GM19328 (cell line): ENCODE results near the gene NCOA7.
"Not testable (repeated sequence)": the region's sequence is repeated elsewhere in the genome, so short reads cannot be mapped to it uniquely, and the experiment has no call there.

Source experiments
- ATAC-seq: cut with Tn5 transposase; IDR thresholded peaks from one replicate; pipeline ENCODE4 v1.9.1; 2021; ENCODE audit warnings: mild to moderate bottlenecking, moderate library complexity; ENCODE audit not compliant: unreplicated experiment

NCOA7 gene

DNA sequence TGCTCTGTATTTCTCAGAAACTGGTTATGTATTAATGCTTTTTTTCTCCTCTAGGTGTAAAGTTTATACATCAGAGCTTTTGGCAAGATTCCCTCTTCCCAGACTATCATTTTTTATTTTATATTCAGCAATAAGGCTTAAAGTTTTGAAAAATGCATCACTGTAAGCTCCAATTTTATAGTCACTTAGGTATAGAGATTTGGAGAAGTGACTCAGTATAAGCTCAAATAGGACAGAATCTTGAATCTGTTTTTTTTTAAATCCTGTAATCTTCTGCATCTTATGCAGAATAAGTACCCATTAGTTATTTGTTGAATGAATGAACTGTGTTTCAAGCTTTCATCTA is 1.0 kb downstream of the NCOA7 start:
- ATAC-seq, result no peak

DNA sequence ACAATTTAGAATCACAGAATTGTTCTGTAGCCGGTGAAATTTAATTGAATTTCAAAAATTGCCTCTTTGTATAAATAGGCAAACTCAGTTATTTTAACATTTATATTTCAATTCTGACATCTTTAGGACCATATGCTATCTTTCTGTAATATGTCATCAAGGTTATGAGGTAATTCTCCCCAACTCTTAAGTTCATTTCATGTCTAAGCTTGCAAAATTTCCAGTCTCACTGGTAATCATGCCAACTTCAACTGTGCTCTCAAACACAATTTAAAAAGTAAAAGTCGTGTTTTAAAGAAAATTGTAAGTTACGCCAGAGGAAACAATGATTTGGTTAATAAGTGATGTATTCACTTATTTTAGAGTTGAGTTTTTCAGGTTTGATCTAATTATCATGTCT is 1.4 kb downstream of the NCOA7 start:
- no peak for ATAC-seq

DNA sequence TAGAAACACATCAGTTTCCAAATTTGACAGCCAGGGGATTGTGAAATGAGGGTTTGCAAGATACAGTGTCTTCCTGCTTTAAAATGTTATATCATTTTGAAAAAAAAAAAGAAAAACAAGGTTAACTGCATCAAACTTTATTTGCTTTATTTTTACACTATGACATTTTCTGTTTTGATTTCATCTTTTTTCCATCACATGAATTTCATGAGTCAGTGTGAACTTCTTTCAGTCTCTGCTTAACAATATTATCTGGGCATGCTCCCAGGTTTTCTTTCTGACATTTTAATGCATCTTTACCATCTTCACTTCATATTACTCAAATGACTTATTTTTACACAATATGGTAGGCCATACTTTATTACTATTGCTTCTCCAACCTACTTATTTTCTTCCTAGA is 1.9 kb downstream of the NCOA7 start:
- no peak for ATAC-seq

DNA sequence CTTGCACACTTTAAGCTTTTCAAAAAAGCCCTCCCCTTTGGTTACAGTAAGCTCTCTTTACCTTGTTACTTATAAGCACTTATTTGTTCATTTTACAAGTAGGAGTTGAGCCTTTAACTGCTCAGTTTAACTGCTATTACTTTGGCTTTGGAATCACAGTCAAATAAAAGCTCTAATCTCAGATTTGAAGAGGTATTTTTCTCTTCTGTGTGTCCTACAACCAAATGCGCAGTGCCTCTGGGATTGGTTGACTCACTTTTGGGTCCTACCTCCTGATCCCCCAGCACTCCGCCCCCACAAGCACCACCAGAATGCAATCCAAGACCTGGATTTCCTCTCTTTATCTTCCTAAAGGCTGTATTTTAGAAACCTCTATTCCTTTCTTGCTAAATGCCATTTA is 2.5 kb downstream of the NCOA7 start:
- no peak for ATAC-seq

DNA sequence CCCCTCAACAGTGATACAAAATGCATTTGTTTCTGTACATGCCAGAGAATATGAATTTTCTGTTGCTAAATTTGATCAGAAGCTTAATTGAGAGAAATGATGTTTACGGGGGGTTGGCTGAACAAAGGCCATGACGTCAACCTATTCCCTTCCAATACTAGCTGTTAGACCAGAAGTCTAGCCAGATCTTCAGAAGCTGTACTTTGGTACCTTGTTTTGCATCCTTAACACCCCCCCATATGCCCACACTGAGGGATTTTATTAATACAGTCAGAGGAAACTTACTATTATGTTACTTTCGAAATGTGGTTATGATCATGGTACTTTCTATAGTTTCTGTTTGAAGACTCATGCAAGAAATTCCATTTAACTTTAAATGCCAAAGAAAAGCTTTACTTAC is 3.1 kb downstream of the NCOA7 start:
- no peak for ATAC-seq

DNA sequence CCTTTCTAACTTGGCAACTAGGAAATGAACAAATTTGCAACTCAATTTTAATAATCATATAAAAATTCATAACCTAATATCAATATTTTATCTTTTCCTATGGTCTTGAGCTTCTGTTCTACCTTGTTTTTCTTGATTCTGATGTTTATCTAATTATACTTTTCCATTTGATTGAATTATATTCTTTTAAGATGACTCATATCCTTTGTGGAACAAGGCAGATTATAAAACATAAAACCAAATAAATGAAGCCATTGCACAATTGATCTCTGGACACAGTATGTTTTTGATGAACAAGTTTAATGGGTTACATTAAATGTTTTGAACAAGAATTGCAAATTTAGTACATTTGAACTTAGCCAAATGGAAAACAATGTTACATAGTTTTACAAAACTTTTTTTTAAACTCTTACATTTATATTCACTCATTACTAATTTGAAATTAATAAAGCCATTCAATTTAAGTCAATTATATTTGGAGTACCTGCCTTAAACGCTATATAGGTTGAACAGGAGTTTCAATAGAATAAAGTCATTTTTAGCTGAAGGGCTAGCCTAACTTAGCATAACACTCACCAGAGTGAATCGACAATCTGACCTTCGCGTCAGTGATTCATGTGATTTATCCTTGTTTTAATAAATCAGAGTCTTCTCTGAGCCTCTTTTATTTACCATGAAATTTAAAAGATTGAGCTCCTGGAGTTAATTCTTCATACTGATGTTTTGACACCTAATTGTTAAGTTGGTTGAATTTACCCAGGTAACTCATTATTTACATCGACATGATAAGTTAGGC is 3.8 kb downstream of the NCOA7 start:
- ATAC-seq, result no peak

DNA sequence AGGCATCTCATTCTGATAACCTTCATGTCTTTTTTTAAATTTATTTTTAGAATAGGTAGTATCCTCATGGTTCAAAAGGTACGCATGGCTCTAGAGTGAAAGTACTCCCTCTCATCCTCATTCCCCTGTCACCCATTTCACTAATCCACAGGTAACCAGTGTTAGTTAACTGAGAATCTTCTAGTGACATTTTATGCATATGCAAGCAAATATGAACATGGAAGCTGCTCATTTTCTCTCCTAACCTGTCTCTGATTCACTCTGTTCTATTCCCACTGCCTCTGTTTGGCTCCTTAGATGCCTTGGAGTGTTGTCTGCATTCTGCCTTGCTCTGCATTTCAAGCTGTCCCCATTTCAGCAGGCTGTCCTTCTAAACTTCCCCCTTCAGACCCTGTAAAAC is 4.5 kb downstream of the NCOA7 start:
- ATAC-seq, result no peak

DNA sequence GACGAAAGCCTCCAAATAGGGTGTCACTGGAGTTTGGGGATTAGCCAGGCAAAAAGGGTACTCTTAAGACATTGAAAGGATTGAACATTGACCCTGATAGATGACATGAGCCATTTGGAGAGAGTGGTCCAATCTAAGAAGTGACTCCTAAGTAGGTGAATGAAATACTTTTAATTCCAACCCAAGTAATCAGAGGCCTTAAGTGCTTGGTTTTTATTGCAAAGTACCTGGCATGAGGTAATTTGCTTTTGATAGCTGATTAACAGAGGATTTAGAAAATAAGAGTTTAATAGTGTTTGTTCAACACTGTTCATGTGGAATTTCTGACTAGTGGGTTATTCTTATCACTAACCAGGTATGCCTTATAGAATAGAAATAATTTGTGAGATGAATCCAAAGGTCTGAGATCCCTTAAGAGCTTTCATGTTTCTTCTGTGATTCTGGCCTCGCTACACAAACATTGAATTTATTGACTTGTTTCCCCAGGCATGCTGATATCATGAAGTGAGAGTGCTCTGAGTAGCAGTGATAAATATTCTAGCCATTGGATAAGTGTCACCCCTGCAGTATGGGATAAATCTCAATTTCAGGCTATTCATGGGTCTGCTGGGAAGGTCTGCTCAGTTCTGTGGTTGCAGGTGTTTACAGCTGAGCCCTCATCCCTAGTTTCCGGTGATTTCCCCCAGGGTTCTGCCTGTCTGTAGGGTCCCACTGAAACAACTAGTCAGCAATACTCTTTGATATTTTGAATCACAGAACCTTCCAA is 6.5 kb downstream of the NCOA7 start:
- no peak for ATAC-seq

DNA sequence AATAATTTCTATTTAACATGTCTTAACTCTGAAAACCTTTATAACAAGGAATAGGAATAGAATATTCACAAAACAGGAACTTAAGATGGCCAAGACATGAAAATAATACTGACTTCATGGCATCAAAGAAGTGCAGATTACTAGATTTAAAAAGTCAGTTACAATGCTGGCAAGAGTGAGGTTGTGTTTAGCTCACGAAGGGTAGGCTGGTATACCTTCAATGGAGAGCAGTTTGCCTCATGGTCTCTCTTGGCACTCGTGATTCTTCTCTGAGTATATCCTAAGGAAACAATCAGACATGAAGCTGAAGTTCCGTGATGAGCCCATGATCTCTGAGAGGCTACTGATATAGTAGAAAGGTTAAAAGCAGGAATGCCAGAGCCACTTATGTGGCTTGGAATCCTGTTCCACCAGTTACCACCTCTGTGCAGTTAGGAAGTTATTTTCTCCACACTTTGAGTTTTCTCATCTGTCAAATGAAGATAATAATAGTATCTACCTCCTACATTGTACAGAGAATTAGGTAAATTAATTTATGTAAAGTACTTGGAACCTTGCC is 7.2 kb downstream of the NCOA7 start:
- no peak for ATAC-seq

DNA sequence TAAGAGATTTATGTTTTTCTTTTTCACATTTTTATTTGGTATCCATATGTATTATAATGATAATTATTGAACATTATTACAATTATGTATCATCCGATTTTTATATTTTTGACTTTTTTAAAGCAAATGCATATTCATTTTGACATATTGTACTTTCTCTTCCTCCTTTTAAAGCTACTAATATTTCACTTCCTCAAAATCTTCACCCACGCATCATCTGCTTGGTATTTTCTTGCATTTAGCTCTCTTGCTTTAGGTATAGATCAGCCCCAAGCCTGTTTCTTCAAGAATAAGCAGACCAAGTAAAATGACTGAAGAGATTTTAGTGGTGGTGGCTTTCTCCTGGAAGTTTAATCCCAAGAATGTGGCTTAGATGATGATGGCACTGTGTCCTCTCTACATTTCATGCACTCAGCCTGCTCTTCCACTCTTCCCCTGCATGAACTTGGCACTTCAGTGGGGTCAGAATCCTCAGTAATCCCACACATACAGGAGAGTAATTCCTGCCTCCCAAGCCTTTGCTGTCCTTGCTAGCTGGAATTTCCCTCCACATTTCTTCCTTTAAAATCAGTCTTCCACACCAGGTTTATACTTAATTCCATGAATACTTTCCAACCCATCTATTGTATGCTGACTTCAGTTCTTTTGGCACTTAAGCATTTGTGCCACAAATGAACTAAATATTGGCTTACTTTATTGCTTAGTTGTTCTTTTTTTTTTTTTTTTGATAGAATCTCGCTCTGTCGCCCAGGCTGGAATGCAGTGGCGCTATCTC is 8.2 kb downstream of the NCOA7 start:
- ATAC-seq, result peak; percentile 85

DNA sequence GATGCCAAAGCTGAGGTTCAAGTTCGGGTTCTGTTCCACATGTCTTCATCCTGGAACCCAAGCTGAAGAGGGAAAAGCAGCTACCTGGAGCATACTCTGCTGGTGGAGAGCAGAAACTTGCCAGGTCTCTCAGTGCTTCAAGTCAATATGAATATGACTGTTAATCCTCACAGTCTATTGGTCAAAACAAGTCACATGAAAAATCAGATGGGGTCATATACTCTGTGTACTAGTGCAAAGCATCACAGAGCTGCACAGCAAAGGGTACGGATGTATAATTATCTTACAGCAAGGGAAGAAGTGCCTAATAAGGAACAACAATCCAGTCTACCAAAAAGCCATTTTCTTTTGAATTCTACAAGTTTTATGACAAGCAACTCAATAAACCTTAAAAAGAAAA is 11.6 kb downstream of the NCOA7 start:
- ATAC-seq, result no peak

DNA sequence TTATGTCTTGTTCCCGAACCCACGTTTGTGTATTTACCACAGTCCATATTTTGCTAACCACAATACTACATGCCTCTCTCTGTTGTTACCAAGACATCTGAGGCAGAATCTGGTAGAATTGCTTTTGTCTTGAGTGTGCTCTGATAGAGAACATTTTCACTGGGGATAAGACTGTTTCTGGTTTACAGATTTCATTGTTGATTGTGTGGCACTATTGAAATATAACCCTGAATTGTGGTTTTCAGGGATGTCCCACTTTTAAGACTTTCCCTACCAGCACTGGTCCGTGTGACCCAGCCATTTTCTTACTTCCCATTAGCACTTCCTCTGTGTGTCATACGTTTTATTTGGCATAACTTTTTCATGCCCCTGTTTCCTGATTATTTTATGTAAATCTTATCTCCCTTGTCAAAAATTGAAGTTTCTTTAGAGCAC is 12.2 kb downstream of the NCOA7 start:
- no peak for ATAC-seq

DNA sequence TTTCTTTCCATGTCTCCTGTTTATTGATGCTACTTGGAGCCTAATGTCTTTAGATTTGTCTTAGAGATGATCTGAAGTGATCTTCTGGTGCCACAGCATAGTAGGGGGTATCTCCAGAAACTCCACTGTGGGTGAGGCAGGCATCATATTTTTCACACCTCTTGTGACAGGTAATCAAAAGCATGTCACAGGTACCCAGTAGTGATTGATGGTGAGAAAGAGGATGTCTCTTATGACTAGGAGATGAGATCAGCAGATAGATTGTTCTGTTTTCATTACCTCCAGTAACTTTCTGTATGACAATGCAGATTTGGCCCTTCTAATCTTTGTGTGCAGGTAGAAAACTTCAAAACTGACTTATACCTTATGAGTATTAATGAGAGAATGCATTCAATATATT is 13.5 kb downstream of the NCOA7 start:
- no peak for ATAC-seq

DNA sequence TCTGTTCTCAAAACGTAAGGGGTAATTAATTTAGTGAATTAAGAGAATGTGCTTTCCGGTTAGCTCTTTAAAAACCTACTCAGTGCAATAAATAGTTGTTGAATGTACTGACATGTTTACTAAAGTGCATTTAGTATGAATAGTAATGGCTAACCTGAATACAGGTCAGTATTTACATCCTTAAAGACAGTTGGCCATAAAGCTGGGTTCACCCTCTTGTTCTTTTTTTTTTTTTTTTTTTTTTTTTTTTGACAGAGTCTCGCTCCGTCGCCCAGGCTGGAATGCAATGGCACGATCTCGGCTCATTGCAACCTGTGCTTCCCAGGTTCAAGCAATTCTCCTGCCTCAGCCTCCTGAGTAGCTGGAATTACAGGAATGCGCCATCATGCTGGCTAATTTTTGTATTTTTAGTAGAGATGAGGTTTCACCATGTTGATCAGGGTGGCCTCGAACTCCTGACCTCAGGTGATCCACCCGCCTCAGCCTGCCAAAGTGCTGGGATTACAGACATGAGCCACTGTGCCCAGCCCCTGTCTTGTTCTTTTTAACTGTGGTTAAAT is 14.2 kb downstream of the NCOA7 start:
- ATAC-seq, result not testable (repeated sequence)

DNA sequence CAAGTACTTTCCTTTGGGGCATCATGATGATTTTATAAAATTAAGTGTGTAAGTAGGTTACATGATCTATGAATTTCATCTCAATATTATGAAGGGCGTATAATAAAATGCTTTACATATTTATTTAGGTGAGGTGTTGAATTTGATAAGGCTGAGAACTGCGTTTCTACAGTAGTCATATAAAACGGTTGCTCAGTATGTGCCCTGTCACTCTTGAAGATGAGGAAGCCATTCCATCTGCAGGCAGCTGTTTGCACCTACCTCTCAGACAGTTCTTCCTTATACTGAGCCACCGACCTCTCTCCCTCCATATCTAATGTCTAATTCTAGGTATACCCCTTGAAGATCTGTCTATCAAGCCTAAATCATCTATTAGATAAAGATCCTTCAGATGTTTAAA is 16.1 kb downstream of the NCOA7 start:
- ATAC-seq, result no peak

DNA sequence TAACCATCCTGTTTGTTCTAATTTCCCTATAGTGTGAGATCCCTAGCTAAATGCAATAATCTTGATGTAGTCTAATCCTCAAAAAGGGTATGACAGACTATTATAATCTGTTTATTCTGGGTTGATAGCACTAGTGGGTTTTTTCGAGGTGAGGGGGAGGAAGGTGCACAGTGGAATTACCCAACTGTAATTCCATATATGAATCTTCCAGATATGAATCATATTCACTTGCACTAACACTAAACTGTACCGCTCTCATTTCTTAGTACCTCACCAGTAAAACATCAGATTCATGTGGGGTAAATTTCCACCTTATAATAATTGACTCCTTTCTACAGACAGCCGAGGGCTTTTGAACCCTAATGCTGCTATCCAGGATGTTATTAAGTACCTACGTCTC is 16.5 kb downstream of the NCOA7 start:
- ATAC-seq, result no peak

DNA sequence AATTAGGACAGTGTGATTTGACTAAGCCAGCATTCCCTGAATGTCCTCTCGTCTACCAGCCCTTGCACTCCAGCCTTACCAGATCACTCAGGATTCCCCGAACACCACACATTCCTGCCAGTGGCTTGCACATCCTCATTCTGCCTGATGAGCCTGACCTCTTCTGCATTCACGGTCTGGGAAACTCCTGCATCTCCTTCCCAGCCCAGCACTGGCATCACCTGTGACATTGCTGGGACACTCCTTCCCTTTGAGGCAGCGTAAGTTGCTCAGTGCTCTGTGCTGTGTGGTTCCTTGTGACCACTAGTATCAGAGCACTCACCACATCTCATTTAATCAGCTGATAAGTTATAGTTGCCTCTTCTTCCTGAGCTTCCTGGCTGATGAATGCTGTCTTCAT is 17.3 kb downstream of the NCOA7 start:
- ATAC-seq, result no peak

DNA sequence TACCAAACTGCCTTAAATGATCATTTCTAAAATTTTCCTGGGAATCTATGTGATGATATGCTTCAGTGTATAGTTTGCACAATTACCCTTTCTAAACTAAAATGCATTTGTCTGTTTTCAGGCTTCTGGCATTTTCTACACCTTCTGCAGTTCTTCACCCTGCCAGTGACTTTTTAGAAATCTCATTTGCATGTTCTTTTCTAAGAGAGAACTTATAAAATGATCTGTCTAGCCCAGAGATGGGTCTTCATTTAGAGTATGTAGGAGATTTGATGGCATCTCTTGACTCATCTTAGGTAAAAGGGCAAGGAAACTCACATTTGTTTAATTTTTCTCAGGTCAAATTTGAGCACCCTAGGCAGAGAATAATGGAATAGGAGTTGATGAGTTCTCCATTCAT is 17.8 kb downstream of the NCOA7 start:
- ATAC-seq, result no peak

DNA sequence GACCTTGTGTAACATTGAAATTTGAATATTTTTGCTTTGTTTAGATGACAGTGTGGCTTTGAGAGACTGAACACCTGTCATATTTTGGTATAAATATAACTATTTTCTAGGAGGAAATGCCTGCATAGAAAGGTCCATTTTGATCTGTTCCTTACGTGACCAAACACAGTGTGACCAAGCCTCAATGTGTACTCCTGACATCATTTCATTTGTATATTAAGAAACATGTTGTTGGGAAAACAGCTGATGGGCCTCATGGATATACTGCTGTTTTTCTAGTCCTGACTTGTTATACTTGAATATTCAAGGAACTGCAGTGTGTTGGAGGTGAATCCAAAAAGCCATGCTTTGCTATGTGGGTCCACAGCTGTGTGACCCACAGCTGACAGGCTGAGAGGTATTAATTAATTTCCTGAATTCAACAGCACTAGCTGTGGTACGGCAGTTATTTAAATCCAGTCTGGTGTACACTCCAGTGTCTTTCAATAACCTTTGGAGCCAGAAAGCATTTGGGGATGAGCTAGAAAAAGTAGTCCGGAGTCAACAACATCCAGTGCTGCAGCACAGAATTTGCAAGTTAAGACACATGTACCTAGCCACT is 18.9 kb downstream of the NCOA7 start:
- no peak for ATAC-seq

DNA sequence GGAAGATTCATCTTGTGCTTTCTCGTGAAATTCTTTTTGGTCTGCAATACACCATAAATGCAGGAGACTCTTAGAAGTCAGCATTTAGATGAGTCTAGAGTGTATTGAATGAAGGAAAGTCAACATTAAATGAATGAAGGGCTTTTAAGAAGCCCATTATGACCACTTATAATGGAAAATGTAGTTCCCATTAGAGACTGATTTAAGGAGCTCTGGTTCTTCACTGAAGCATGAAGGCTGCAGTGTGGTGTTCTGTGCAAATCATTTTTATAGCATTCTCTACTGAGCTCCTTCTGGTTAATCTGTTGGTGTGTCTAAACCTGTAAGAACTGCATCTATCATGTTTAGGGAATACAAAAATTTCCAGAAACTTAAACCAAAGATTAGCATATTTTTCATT is 19.7 kb downstream of the NCOA7 start:
- ATAC-seq, result no peak

DNA sequence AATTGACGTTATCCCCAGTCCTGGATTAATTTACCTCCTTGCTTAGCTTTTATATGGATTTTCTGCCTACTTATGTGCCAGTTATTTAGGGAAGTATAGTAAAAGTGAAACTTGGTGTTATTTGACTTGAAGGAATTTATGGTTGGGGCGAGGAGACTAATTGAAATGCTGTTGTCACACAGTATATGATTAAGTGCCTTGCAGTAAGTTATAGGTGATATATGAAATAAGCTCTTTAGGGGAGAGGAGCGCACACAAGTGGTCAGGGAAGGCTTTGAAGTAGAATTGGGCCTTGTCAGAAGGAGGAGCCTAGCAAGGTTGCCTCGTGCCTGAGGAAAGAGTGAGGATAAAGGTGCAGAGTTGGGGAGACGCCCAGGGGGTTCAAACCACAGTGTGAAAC is 20.5 kb downstream of the NCOA7 start:
- no peak for ATAC-seq
